HG03196 (cell line): ENCODE data around the gene ABCD1.

Experiments used
- ATAC-seq: cut with Tn5 transposase; IDR thresholded peaks from one replicate; pipeline ENCODE4 v1.9.1; 2021; ENCODE audit not compliant: unreplicated experiment

ABCD1 gene

DNA sequence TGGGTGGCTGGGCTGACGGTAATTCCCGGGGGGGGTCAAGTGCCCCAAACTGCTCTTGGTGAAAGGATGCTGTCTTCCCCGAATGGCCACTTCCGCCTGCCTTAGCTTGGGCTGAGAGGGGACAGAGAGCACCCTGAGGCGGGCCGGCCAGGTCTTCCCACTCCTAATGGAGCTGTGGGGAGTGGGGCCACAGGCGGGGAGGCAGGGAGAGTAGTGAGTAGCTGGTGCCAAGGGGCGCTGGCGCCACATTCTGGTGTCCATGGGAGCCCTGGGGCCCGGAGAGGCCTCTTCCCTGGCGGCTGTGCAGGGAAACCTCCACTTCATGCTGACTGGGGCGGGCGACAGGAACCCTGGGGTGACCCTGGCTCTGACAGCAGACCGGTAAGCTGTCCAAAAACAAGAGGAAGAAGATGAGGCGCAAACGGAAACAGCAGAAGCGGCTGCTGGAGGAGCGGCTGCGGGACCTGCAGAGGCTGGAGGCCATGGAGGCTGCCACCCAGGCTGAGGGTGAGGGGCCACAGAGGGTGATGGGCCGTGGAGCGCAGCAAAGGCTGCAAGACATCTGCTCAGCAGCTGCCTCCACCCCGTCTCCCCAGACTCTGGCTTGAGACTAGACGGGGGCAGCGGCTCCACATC is 58.8 kb downstream of the ABCD1 start:
- no peak for ATAC-seq

GRCh38 chrX:153784325-153784967 is 59.8 kb downstream of the ABCD1 start:
- ATAC-seq = no peak

DNA sequence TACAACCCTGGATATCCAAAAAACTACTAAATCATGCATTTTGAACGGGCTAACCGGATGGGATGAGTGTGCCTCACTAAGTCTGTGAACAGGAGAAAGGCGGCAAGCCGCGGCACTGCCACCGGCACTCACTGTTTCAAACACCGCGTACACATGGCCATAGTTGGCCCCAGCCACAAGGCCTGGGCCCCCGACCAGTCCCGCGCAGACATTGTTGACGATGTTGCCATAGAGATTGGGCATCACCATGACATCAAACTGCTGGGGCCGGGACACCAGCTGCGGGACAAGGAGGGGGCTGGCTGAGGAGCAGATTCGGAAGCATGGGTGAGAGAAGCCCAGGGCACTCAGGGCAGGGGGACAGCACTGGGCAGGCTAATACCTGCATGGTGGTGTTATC is 62.0 kb downstream of the ABCD1 start:
- ATAC-seq = no peak

DNA sequence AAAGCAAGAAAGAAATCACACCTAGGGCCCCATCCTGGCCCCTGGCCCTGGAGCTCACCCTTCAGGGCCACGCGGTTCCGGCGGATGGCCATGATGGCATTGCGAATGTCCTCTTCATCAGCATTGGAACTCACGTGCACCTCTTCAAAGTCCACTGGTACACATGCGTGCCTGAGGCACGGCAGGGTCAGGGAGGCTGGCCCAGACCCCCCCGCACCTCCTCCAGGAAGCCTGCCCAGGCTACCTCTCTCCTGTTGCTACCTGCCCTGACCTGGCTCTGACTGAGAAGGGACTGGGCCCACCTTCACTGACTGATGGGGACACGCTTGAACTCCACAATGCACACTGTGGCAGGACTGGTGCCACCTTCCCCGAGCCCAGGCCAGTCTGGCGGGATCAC is 65.0 kb downstream of the ABCD1 start:
- ATAC-seq = no peak

DNA sequence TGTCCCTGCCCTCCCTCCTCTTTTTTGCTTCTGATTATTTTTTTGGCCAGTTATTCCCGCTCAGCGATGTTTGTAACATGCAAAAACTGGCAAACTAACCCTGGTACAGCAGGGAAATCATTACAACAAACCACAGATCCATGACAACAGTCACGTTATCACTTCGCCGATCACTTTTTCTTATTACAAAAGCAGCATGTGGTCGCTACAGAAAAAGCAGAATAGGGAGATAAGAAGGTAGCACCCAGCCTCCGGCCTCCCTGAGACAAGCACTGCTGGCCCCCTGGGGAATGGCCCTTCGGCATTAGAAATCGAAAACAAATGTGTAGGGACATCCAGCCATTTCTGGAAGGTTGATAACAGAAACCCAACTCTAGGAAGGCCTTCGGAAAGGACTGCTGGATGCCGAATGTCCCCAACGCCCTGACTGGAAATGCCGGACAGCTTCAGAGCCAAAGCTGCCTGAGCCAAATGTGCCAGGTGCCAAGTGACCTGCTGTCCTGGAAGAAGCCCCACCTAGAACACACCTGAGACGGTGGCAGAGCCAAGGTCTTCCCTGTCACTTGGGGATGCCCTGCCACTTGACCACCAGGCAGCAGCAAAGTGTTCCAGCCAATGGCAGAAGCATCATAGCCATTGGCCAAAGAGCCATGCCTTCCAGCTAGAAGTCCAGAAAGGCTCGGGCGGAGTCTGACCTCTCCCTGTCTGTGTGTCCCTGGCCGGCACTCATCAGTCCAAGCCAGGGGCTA is 66.6 kb downstream of the ABCD1 start:
- no peak for ATAC-seq

DNA sequence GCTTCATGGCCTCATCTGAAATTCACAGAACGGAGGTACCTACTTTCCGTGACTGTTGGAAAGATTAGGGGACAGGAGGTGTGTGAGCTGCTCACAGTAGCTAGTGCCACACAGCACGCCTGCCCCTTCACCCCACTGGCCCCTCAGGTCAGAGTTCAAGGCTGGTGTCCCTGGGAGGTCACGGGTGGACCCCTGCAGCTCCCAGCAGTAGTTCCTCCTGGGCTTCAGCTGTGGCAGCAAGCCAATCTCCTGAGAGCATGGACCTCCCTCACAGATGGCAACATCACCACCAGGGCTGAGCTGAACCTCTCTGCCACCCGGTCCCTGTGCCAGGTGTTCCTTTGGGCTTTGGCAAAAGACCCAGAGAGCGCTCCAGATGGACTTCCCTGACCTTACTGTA is 67.7 kb downstream of the ABCD1 start:
- no peak for ATAC-seq

DNA sequence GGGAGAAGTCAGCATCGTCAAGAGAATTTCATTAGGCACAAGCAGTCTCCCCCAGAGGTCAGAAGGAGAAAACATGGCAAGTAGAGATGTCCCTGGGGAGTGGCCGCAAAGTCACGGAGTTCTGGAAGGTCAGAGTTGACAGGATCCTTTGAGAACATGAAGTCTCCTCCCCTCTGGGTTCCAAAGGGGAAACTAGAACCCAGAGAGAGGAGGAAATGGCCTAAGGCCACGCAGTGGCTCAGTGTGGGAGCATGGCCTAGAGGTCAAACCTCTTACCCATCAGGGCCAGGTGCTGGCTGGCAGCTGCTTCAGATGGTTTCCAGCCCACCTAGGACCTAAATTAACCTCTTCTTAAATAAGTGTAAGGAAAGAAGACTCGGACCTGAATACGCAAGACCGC is 68.6 kb downstream of the ABCD1 start:
- no peak for ATAC-seq
